Measurements from ENCODE around the gene WWTR1. TPM values are rescaled to one million over a fixed set of nuclear protein-coding genes. Genes with fewer than 3 reads are reported as not detected.

WWTR1 gene
- 24.1 and 24.5 TPM in 2 replicates for total RNA-seq

DNA sequence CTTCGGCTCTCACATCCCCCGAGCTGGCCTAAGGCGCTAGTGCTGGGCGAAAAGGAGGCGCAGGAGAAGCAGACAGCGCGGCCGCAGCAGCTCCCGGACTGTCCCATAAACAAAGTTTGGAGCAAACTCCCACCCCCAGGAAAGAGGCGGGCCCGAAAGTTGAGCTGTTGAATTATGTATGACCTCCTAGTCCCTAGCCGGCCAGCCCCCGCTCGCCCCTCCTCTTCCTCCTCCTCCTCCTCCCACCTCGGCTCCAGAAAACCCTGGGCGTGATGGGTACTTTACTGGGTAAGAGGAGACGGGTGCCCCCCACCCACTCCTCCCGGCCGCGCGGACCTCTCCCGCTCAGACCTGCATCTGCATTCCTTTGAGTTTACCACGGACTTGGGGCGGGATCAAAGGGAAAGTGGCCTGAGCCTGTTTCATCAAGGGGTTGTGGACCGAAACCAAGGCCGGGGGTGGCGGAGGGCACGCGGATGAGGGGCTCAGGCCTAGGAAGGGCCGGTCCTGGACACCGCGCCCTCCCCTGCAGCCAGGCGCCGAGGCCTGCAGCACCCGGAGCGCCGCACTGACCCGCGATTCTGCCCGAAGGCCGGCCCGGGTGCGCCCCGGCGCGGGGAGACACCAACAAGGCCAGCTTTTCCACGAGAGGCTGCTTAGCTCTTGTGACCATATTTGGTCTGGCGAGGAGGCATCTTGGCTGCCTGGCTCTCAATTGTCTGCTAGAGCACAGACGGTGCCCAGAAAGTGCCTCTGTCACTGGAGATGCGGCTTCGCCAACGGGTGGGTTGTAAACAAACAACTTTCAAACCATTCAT, at the start of gene WWTR1:
TSS of gene WWTR1 (minus strand) at position 100 of the 818 bp plus-strand sequence. CDS start 719 bp downstream, outside the sequence.

DNA sequence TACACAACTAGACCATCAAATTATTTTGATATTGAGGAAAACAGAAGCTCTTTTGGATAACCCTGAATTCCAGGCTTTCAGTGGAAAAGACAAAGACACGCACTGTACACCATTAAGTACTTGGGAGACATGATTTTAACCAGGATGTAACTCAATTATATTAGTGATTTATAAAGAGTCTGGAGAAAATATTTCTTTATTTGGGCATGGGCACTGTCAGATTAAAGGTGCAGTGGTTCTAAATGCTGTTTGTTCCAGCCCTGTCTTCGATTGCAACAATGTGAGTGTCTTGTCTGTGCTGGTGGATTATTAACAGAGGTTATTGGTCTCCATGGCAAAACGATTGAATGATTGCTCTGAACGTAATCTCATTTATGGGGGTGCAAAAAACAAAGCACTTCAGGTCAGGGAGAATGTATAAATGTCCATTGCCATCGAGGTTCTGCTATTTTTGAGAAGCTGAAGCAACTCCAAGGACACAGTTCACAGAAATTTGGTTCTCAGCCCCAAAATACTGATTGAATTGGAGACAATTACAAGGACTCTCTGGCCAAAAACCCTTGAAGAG, 183.5 kb downstream of the WWTR1 start, which contains the start of gene TM4SF4:
TSS of gene TM4SF4 (plus strand) at position 448 of the 568 bp plus-strand sequence. CDS start 181 bp downstream, outside the sequence.

Other genes starting within 250 kb of the WWTR1 start
- not detected in 2 replicates for gene TM4SF4, start 183.3 kb downstream of the WWTR1 start, total RNA-seq
- 26.8 and 28.4 TPM in 2 replicates for gene COMMD2, start 94.5 kb upstream of the WWTR1 start, total RNA-seq
- gene ANKUB1, start 134.5 kb upstream of the WWTR1 start, total RNA-seq: not detected in 2 replicates
- 60.5 and 66.1 TPM in 2 replicates for gene RNF13, start 155.2 kb upstream of the WWTR1 start, total RNA-seq